Nephron (organoid): ENCODE data around the gene TXNRD3.

Source experiments
- H3K27ac Mint-ChIP-seq, 3 experiments: 2 replicates each; pipeline ENCODE4 v1.8.0; 2020; ENCODE audit warnings: mixed read lengths in 3 of 3, mild to moderate bottlenecking in 2 of 3, moderate library complexity in 1 of 3
- H3K27me3 Mint-ChIP-seq: 2 replicates; pipeline ENCODE4 v1.8.0; 2021; ENCODE audit warnings: low read depth, mild to moderate bottlenecking, moderate library complexity, mixed read lengths
- H3K36me3 Mint-ChIP-seq: 2 replicates; pipeline ENCODE4 v1.8.0; 2020; ENCODE audit warnings: low read depth, mixed read lengths
- H3K4me1 Mint-ChIP-seq: 2 replicates; pipeline ENCODE4 v1.8.0; 2020; ENCODE audit warnings: mixed read lengths
- H3K4me3 Mint-ChIP-seq, 3 experiments: 2 replicates each; pipeline ENCODE4 v1.8.0; 2020; ENCODE audit warnings: mild to moderate bottlenecking in 3 of 3, mixed read lengths in 3 of 3, moderate library complexity in 2 of 3
- H3K9me3 Mint-ChIP-seq: 2 replicates; pipeline ENCODE4 v1.8.0; 2020; ENCODE audit warnings: mixed read lengths
- CTCF ChIP-seq, 3 experiments: fragments of 200-600 bp; sonication (generic); IDR thresholded peaks; one replicate each; pipeline ENCODE4 v1.5.0; 2021; ENCODE audit warnings: antibody characterized with exemption in 3 of 3; ENCODE audit not compliant: unreplicated experiment in 3 of 3

The TXNRD3 gene

GRCh38 chr3:126677862-126678503 lies 23.1 kb upstream of the TXNRD3 start:
- H3K36me3 Mint-ChIP-seq = no peaks in the 10 kb centered on the region
- peaks cover 42% of the 10 kb centered on the region for H3K27me3 Mint-ChIP-seq
- TF ChIP-seq CTCF (IDR thresholded peaks at IDR 0.05; ENCODE audit: unreplicated experiment in 3 of 3) = no peak
- H3K4me1 Mint-ChIP-seq = peaks cover 38% of the 10 kb centered on the region
- no peak overlapping the region for H3K4me3 Mint-ChIP-seq
- H3K9me3 Mint-ChIP-seq = peaks cover 6% of the 10 kb centered on the region
- no peak overlapping the region for H3K27ac Mint-ChIP-seq

DNA sequence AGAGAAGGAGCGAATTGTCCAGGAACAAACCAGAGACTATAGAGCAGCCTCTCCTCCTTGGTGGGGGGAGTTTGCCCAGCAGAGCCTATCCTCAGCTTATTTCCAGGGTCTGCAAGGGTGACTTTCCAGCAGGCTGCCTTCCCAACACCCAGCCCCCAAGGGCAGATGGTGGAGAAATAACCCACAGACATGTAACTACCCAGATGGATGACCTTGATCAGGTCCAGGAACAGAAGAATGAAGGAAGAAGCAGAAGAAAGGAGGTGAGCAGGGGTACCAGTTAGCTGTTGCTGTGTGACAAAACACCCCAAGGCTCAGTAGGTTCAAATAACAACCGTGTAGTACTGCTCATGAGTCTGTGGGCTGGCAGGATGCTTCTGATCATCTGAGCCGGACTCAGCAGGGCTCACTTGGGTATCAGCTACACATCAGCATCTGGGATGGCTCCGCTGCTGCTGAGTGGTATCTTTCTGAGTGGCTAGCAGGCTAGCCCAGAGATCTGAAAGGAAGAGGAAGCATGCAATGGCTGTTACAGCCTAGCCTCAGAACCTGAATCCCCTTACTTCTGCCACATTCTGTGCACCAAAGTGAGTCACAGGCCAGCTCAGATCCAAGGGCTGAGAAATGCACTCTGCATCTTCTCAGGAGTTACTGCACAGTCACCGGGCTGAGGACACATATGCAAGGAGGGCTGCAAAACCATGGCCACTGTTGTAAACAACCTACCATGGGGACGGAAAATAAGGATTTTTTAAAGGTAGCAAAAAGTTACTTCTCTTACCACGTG lies 22.2 kb upstream of the TXNRD3 start:
- Mint-ChIP-seq H3K27me3 (peaks cover 42% of the 10 kb centered on the region), H3K4me1 (peaks cover 31% of the 10 kb centered on the region), H3K4me3 (no peak overlapping the region), H3K36me3 (no peaks in the 10 kb centered on the region), H3K9me3 (peaks cover 6% of the 10 kb centered on the region), H3K27ac (no peak overlapping the region)
- no peak for TF ChIP-seq CTCF (IDR thresholded peaks at IDR 0.05; ENCODE audit: unreplicated experiment in 3 of 3)

DNA sequence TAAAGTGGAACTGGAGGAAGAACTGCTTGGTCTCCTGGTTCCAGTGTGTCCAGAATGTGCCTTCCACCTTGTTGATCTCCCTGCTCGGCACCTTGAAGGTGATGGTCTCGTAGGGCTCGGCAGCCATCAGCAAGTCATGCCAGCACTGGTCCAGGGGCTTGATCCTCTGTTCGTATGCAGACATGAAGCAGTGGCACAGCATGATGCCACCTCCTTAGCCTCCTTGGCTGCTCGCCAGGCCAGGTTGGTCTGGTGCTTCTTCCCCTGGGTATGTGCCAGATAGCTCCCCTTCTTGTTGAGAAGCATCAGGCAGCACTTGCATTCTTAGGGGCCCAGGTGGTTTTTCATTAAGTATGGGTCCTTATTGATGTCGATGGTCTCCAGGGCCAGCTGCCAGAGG lies 17.8 kb upstream of the TXNRD3 start:
- H3K9me3 Mint-ChIP-seq = peaks cover 6% of the 10 kb centered on the region
- no peak overlapping the region for H3K27ac Mint-ChIP-seq
- no peaks in the 10 kb centered on the region for H3K36me3 Mint-ChIP-seq
- no peaks in the 10 kb centered on the region for H3K4me1 Mint-ChIP-seq
- H3K27me3 Mint-ChIP-seq = peaks cover 24% of the 10 kb centered on the region
- no peak for TF ChIP-seq CTCF (IDR thresholded peaks at IDR 0.05; ENCODE audit: unreplicated experiment in 3 of 3)
- H3K4me3 Mint-ChIP-seq = no peak overlapping the region

- H3K4me1 Mint-ChIP-seq = no peaks in the 10 kb centered on the region
- H3K36me3 Mint-ChIP-seq = no peaks in the 10 kb centered on the region
- no peak overlapping the region for H3K4me3 Mint-ChIP-seq
- no peak overlapping the region for H3K27ac Mint-ChIP-seq
- H3K27me3 Mint-ChIP-seq = peaks cover 20% of the 10 kb centered on the region
- no peak for TF ChIP-seq CTCF (IDR thresholded peaks at IDR 0.05; ENCODE audit: unreplicated experiment in 3 of 3)
- peaks cover 6% of the 10 kb centered on the region for H3K9me3 Mint-ChIP-seq
Measured at GRCh38 chr3:126672340-126672739, 17.4 kb upstream of the TXNRD3 start.

GRCh38 chr3:126671521-126671920 lies 16.6 kb upstream of the TXNRD3 start:
- Mint-ChIP-seq H3K27ac (no peak overlapping the region), H3K9me3 (peaks cover 6% of the 10 kb centered on the region), H3K4me1 (no peaks in the 10 kb centered on the region), H3K27me3 (peaks cover 15% of the 10 kb centered on the region), H3K4me3 (no peak overlapping the region), H3K36me3 (no peaks in the 10 kb centered on the region)
- no peak for TF ChIP-seq CTCF (IDR thresholded peaks at IDR 0.05; ENCODE audit: unreplicated experiment in 3 of 3)
